GM19238 (cell line): ENCODE data around the gene GNPTAB.
"Not testable (repeated sequence)": the region's sequence is repeated elsewhere in the genome, so short reads cannot be mapped to it uniquely, and the experiment has no call there.

Source experiments
- DNase-seq: peaks from one replicate; pipeline ENCODE4 v3.0.0; 2011; ENCODE audit warnings: low spot score; ENCODE audit not compliant: insufficient read length

GNPTAB gene

GRCh38 chr12:101738920-101739665, 91.7 kb downstream of the GNPTAB start, which contains the start of gene SYCP3:
TSS of gene SYCP3 (minus strand) at chr12:101739462. CDS start at chr12:101737935, 1,527 bp downstream.
- no peak for DNase-seq

- DNase-seq = no peak
Observed at GRCh38 chr12:101737476-101737875, 93.3 kb downstream of the GNPTAB start.

DNA sequence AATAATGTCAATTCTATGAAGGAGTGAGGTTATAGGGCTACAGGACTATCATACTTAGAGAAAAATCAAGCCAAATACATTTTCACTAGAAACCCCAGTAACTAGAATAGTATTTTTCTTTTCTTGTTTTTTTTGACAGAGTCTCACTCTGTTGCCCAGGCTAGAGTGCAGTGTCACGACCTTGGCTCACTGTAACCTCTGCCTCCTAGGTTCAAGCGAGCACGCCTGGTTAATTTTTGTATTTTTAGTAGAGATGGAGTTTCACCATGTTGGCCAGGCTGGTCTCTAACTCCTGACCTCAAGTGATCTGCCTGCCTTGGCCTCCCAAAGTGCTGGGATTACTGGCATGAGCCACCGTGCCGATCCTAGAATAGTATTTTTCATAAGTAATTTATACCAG, 96.3 kb downstream of the GNPTAB start:
- DNase-seq = not testable (repeated sequence)

DNA sequence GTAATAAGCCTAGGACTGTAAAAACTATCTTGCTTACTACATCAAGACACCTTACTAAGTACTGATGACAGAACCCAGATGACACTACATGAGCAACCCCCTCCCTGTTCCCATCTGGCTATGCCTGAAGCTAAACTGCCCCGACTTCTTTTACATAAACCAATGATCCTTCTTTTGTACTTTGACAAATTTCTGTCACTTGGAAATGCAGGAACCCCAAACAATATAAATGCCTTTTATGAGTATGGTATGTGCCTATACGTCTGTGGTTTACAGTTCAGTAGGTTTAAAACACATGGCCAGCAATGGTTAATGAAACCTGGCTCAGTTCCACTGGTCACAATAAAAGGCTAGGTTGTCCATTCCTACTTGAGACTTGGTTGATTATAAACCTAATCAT, 97.6 kb downstream of the GNPTAB start:
- DNase-seq = no peak

GRCh38 chr12:101732318-101732717, 98.4 kb downstream of the GNPTAB start:
- no peak for DNase-seq

GRCh38 chr12:101729842-101730241, 100.9 kb downstream of the GNPTAB start:
- no peak for DNase-seq

DNA sequence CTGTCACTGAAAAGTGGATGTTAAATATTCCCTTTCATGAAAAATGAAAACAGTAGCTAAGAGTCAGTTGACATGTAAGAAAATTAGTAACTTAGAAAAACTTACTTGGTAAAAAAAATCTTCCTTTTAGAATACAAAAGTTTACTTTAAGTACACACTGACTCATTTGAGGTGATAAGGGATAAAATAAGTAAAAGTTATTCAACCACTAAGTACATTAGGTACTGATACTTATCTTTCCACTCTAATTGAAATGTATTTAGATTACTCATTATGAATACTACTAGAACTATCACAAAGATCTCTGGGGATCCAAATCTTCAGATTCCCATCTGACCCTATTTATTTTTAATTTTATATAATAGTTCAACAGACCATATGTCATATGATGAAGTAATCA, 103.7 kb downstream of the GNPTAB start:
- no peak for DNase-seq

- DNase-seq = no peak
Observed at GRCh38 chr12:101722392-101722791, 108.4 kb downstream of the GNPTAB start.

DNA sequence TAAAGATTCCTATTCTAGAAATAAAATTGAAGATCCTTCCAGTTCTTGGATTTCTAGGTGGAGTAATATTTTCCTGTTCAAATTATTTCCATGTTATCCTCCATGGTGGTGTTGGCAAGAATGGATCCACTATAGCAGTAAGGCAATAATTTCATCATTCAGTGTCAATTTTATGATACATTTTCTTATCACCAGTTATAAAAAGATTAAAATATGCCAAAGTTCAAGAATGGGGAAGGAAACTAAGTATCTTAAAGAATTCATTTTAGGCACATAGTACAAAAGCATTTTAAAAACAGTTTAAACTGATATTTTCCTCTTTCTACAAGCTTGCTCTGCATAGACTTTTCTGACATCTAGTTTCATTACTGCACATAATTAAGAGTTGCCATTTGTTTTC, 110.6 kb downstream of the GNPTAB start:
- DNase-seq = no peak

- DNase-seq = no peak
Observed at GRCh38 chr12:101719566-101719965, 111.2 kb downstream of the GNPTAB start.

DNA sequence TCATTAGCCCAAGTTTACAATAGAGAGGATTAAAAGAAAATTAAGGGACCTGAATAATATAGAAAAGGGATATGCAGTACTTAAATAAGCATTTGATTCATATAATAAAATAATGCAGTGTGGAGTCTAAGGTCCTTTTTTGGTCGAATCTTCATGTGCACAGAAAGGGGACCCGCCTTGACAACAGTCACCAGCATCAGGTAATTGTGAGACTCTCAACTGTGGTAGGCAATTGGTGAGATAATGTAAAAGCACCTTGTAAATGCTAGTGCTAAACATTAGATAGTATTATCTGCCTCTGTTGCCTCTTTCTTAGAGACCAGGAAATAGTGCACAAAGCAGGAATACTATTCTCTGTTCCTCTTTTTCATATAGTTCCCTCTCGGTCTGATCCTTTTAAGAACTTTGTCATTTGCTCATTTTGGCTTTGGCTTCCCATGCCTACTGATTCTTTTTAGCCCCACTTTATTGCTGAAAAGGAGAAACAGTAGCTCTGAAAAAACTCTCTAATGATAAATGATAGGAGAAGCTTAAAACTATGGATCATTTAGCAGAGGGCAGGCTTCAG, 115.8 kb downstream of the GNPTAB start:
- DNase-seq = no peak

- DNase-seq = no peak
Observed at GRCh38 chr12:101713930-101714329, 116.8 kb downstream of the GNPTAB start.

DNA sequence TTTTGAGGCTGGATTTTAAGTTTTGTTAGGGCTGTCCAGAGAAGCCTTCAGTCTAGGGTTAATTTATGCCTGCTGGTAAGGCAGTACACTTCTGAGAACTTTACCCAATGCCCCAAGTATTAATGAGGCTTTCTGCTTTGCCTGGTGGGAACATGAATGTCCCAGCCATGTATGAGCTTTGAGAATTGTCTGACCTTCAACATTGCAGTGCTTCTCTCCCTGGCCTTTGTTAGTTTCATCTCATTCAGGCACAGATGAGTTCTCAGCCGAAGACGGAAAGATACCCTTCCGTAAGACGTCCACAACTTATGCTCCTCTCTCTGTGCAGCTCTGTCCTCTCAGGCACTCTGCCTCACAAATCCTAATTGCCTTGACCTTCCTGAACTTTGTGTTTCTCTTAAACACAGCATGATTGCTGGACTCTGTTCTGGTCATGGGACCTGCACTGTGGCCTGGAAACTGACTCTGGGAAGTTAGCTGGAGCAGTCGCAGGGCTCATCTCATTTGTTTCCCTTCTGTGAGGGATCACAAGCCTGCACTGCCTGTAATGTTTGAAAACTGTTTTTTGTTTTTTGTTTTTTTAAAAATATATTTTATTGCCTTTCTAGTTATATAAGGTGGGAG, 117.6 kb downstream of the GNPTAB start:
- DNase-seq = no peak

DNA sequence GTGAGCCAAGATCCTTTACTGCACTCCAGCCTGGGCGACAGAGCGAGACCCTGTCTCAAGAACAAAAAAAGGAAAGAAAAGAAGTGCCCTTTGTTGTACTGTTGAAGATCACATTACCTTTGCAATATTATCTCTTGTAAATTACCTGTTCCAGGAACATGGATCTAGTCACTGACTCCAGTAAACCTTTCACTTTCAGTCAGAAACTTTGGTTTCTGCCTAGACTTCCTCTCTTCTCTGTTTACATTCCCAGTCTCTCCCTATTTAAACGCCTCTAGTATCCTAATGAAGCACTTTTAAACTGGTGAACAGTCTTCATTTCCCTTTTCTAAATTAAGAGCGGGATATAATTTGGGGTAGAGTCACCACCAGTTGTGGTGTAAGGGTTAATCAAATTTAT, 120.5 kb downstream of the GNPTAB start:
- DNase-seq = no peak

- DNase-seq = no peak
Observed at GRCh38 chr12:101707131-101707782, 123.5 kb downstream of the GNPTAB start.

DNA sequence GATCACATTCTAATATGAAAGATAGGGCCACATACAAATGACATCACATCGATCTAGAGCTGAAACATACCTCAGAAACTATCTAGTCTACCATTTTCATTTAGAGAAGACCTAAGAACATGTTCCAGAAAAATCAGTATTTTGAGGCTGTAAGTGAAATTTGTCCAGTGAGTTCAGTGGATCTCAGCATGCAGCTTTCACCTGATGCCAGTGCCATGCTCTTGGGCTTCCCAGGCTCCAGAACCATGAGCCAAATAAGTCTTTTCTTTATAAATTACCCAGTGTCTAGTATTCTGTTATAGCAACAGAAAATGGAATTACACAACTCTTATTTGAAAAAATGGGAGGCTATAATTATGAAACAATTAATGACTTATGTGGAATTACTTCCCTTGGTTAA, 124.4 kb downstream of the GNPTAB start:
- DNase-seq = no peak

- no peak for DNase-seq
Observed at GRCh38 chr12:101703487-101703886, 127.3 kb downstream of the GNPTAB start.

DNA sequence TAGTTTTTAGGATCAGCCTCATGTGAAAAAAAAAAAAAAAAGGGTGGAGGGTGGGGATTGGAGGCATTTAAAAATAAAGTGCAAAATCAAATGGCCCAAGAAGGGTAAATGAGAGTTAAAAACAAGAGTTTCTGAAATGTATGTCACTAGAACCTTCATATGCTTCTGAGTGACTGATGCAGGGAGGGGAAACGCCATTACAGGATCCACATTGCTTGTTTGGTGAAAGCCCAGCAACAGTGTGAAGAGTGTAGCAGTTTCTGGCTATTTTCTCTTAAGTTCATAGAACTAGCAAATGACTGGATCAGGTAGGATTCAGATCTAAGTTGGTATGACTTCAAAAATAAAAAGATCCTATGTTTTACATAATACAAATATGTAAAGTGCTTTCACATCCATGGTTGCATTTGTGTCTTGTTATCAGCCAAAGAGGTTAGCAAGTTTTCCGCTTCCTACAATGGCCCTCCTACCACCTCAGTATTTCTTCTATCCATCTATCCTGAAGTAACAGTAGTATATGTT, 130.4 kb downstream of the GNPTAB start:
- DNase-seq = no peak

DNA sequence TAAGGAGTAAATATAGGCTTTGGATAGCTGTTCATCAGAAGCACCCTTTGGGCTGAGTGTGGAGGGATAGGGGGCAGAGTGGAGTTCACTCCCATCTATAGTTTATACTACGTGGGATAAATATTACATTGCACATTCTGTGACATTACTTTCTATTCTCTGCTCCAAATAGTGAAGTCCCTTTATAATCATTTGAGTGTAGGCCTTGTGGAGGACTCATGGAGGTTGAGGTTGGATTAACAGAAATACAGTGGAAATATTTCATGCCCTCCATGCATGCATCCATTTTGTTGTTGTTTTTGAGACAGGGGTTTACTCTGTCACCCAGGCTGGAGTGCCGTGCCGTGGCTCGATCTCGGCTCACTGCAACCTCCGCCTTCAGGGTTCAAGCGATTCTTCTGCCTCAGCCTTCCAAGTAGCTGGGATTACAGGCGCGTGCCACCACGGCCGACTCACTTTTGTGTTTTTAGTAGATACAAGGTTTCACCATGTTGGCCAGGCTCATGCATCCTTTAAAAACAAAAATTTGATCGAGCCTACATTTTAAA, 131.9 kb downstream of the GNPTAB start:
- DNase-seq = no peak

- peak; percentile 39 for DNase-seq
Observed at GRCh38 chr12:101697930-101698799, 132.6 kb downstream of the GNPTAB start.
